ENCODE measurements around the gene CLTA. TPM values are rescaled to one million over a fixed set of nuclear protein-coding genes. Genes with fewer than 3 reads are reported as not detected.

The CLTA gene
- polyA plus RNA-seq, 1 donor (not counting 4 experiments of a cell fraction or from before 2014, with no cell fraction given): 325 TPM

DNA sequence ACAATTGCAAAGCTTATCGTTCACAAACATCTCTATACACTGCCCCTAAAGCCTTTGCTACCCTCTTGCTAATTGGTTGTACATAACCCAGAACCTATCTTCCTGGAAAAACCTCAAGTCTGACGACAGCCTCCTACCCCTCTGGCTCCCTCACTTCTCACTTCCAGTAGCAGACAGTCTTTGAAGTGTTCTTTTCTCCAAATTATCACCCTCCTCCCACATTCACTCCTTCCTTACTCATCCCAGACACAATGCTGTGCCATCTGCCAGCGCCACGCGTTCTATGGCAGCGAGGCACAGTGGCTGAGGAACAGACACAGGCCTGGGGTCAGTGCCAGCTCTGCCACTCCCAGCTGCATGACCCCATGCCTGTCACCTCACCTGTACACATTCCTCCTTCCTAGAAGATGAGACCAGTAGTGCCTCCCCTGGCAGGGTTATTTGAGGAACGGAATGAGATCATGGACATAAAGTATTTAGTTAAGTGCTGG, 27.7 kb downstream of the CLTA start:
- FAIRE-seq (no peak), DNase-seq (ENCODE audit: low read depth, low spot score) (no peak)
- H2AFZ ChIP-seq (ENCODE audit: control insufficient read depth, low read length): no peak overlapping the region
- no peaks in the 10 kb centered on the region for H3K9me3 ChIP-seq (ENCODE audit: control insufficient read depth, low read depth, low read length)
- no peak overlapping the region for H3K4me2 ChIP-seq (ENCODE audit: control insufficient read depth, extremely low read depth, insufficient read depth, low read depth, low read length)
- no peaks in the 10 kb centered on the region for H3K27me3 ChIP-seq (ENCODE audit: control insufficient read depth, extremely low read depth, insufficient read depth, low read length)
- no peak for TF ChIP-seq EZH2 (IDR thresholded peaks at IDR 0.05; ENCODE audit: low read length)
- TF ChIP-seq, protein P1, sequence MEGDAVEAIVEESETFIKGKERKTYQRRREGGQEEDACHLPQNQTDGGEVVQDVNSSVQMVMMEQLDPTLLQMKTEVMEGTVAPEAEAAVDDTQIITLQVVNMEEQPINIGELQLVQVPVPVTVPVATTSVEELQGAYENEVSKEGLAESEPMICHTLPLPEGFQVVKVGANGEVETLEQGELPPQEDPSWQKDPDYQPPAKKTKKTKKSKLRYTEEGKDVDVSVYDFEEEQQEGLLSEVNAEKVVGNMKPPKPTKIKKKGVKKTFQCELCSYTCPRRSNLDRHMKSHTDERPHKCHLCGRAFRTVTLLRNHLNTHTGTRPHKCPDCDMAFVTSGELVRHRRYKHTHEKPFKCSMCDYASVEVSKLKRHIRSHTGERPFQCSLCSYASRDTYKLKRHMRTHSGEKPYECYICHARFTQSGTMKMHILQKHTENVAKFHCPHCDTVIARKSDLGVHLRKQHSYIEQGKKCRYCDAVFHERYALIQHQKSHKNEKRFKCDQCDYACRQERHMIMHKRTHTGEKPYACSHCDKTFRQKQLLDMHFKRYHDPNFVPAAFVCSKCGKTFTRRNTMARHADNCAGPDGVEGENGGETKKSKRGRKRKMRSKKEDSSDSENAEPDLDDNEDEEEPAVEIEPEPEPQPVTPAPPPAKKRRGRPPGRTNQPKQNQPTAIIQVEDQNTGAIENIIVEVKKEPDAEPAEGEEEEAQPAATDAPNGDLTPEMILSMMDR (optimal IDR thresholded peaks at IDR 0.05 in 1 of 3, IDR thresholded peaks at IDR 0.05 in 1 of 3, conservative IDR thresholded peaks at IDR 0.05 in 1 of 3; ENCODE audit: extremely low read depth in 1 of 3, insufficient read depth in 2 of 3, low read length in 3 of 3): no peak
- peaks cover 3% of the 10 kb centered on the region for H4K20me1 ChIP-seq (ENCODE audit: control insufficient read depth, extremely low read depth, insufficient read depth, low read length)
- H3K4me1 ChIP-seq (ENCODE audit: control insufficient read depth, extremely low read depth, insufficient read depth, low read length): no peaks in the 10 kb centered on the region
- no peak overlapping the region for H3K4me3 ChIP-seq (ENCODE audit: control insufficient read depth in 2 of 3, extremely low read depth in 1 of 3, insufficient read depth in 2 of 3, low read depth in 1 of 3, low read length in 3 of 3)
- H3K36me3 ChIP-seq (ENCODE audit: control insufficient read depth in 2 of 2, extremely low read depth in 1 of 2, insufficient read depth in 2 of 2, low read length in 2 of 2): peaks cover 26 to 44% of the 10 kb centered on the region in 2 experiments
- no peaks in the 10 kb centered on the region for H3K9me1 ChIP-seq (ENCODE audit: control insufficient read depth, extremely low read depth, insufficient read depth, low read length)
- peaks cover 4% of the 10 kb centered on the region for H3K79me2 ChIP-seq (ENCODE audit: control insufficient read depth, insufficient read depth, low read length)
- no peak overlapping the region for H3K27ac ChIP-seq (ENCODE audit: control insufficient read depth, insufficient read depth, low read length)
- dilution Hi-C loops (cut with MboI; ENCODE audit: extremely low pct_ligation_motif_present, low sequenced_read_pairs): no loop called here
- no peak overlapping the region for H3K9ac ChIP-seq (ENCODE audit: control insufficient read depth, extremely low read depth, insufficient read depth, low read length)

DNA sequence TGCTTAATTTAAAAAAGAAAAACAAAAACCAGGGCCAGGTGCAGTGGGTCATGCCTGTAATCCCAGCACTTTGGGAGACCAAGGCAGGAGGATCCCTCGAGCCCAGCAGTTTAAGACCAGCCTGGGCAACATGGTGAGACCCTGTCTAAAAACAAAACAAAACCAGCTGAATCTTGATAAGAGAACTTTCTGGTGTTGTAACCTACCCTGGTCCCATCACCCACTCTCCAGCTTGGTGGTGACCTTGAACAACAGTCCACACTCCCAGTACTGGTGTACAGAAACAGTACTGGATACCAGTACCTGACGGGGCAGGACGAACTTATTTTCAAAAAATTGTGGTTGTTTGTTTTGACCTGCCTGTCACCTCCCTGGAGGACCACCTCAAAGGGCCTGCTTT, 30.9 kb downstream of the CLTA start:
- no peak for TF ChIP-seq EZH2 (IDR thresholded peaks at IDR 0.05; ENCODE audit: low read length)
- TF ChIP-seq, protein P1 (optimal IDR thresholded peaks at IDR 0.05 in 1 of 3, IDR thresholded peaks at IDR 0.05 in 1 of 3, conservative IDR thresholded peaks at IDR 0.05 in 1 of 3; ENCODE audit: extremely low read depth in 1 of 3, insufficient read depth in 2 of 3, low read length in 3 of 3): no peak
- H3K27ac ChIP-seq (ENCODE audit: control insufficient read depth, insufficient read depth, low read length): no peak overlapping the region
- H3K4me2 ChIP-seq (ENCODE audit: control insufficient read depth, extremely low read depth, insufficient read depth, low read depth, low read length): no peak overlapping the region
- peaks cover 26 to 37% of the 10 kb centered on the region in 2 experiments for H3K36me3 ChIP-seq (ENCODE audit: control insufficient read depth in 2 of 2, extremely low read depth in 1 of 2, insufficient read depth in 2 of 2, low read length in 2 of 2)
- dilution Hi-C loops (cut with MboI; ENCODE audit: extremely low pct_ligation_motif_present, low sequenced_read_pairs): no loop called here
- H3K79me2 ChIP-seq (ENCODE audit: control insufficient read depth, insufficient read depth, low read length): peaks cover 4% of the 10 kb centered on the region
- no peaks in the 10 kb centered on the region for H3K9me3 ChIP-seq (ENCODE audit: control insufficient read depth, low read depth, low read length)
- no peaks in the 10 kb centered on the region for H3K4me1 ChIP-seq (ENCODE audit: control insufficient read depth, extremely low read depth, insufficient read depth, low read length)
- no peak overlapping the region for H3K4me3 ChIP-seq (ENCODE audit: control insufficient read depth in 2 of 3, extremely low read depth in 1 of 3, insufficient read depth in 2 of 3, low read depth in 1 of 3, low read length in 3 of 3)
- no peaks in the 10 kb centered on the region for H3K27me3 ChIP-seq (ENCODE audit: control insufficient read depth, extremely low read depth, insufficient read depth, low read length)
- DNase-seq (ENCODE audit: low read depth, low spot score) (no peak), FAIRE-seq (no peak)
- H2AFZ ChIP-seq (ENCODE audit: control insufficient read depth, low read length): no peak overlapping the region
- no peaks in the 10 kb centered on the region for H3K9me1 ChIP-seq (ENCODE audit: control insufficient read depth, extremely low read depth, insufficient read depth, low read length)
- no peak overlapping the region for H3K9ac ChIP-seq (ENCODE audit: control insufficient read depth, extremely low read depth, insufficient read depth, low read length)
- no peaks in the 10 kb centered on the region for H4K20me1 ChIP-seq (ENCODE audit: control insufficient read depth, extremely low read depth, insufficient read depth, low read length)
